B cell (primary cell): ENCODE measurements around the gene ZNF407.

Experiments used
- EZH2 ChIP-seq: IDR thresholded peaks from 2 replicates; pipeline ENCODE4 v1.6.1; 2012; ENCODE audit warnings: borderline replicate concordance, low read depth, mild to moderate bottlenecking, moderate library complexity, low read length; ENCODE audit not compliant: insufficient read depth, poor library complexity, severe bottlenecking
- TF ChIP-seq, protein P1 (sequence below): fragments of 200-600 bp; IDR thresholded peaks from one replicate; pipeline ENCODE4 v1.8.0; 2022; ENCODE audit warnings: antibody characterized with exemption, mild to moderate bottlenecking

DNA sequence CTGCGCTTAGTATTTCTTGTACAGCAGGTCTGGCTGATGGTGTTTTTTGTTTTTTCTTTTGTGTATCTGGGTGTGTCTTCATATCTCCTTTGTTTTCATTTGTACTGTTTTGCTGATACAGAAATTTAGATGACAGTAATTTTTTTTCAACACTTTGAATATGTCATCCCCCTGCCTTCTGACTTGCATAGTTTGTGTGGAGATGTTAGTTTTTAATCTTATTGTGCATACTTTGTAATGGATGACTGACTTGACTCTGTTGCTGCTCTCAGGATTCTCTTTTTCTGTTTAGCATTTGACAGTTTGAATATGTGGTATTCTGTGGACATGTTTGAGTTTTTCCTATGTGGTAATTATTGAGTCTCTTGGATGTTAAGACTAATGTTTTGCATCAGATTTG, 161.3 kb downstream of the ZNF407 start:
- TF ChIP-seq, protein P1, sequence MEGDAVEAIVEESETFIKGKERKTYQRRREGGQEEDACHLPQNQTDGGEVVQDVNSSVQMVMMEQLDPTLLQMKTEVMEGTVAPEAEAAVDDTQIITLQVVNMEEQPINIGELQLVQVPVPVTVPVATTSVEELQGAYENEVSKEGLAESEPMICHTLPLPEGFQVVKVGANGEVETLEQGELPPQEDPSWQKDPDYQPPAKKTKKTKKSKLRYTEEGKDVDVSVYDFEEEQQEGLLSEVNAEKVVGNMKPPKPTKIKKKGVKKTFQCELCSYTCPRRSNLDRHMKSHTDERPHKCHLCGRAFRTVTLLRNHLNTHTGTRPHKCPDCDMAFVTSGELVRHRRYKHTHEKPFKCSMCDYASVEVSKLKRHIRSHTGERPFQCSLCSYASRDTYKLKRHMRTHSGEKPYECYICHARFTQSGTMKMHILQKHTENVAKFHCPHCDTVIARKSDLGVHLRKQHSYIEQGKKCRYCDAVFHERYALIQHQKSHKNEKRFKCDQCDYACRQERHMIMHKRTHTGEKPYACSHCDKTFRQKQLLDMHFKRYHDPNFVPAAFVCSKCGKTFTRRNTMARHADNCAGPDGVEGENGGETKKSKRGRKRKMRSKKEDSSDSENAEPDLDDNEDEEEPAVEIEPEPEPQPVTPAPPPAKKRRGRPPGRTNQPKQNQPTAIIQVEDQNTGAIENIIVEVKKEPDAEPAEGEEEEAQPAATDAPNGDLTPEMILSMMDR: no peak
- no peak for TF ChIP-seq EZH2
